Nephron (organoid): ENCODE results near the gene TRIM71.
A peak's percentile ranks its signal among the peaks of the same experiment; 100 is the strongest.
"Not testable (repeated sequence)": the region's sequence is repeated elsewhere in the genome, so short reads cannot be mapped to it uniquely, and the experiment has no call there.

Experiments used
- H3K27ac Mint-ChIP-seq, 3 experiments: 2 replicates each; pipeline ENCODE4 v1.8.0; 2020; ENCODE audit warnings: mixed read lengths in 3 of 3, mild to moderate bottlenecking in 2 of 3, moderate library complexity in 1 of 3
- H3K27me3 Mint-ChIP-seq: 2 replicates; pipeline ENCODE4 v1.8.0; 2021; ENCODE audit warnings: low read depth, mild to moderate bottlenecking, moderate library complexity, mixed read lengths
- H3K36me3 Mint-ChIP-seq: 2 replicates; pipeline ENCODE4 v1.8.0; 2020; ENCODE audit warnings: low read depth, mixed read lengths
- H3K4me1 Mint-ChIP-seq: 2 replicates; pipeline ENCODE4 v1.8.0; 2020; ENCODE audit warnings: mixed read lengths
- H3K4me3 Mint-ChIP-seq, 3 experiments: 2 replicates each; pipeline ENCODE4 v1.8.0; 2020; ENCODE audit warnings: mild to moderate bottlenecking in 3 of 3, mixed read lengths in 3 of 3, moderate library complexity in 2 of 3
- H3K9me3 Mint-ChIP-seq: 2 replicates; pipeline ENCODE4 v1.8.0; 2020; ENCODE audit warnings: mixed read lengths
- CTCF ChIP-seq, 3 experiments: fragments of 200-600 bp; sonication (generic); IDR thresholded peaks; one replicate each; pipeline ENCODE4 v1.5.0; 2021; ENCODE audit warnings: antibody characterized with exemption in 3 of 3; ENCODE audit not compliant: unreplicated experiment in 3 of 3

Gene TRIM71

GRCh38 chr3:32822609-32823498 is 5.1 kb downstream of the TRIM71 start:
- Mint-ChIP-seq H3K27me3 (peaks cover 88% of the 10 kb centered on the region), H3K27ac (peak overlapping the region in 1 of 3 experiments; percentile 9), H3K9me3 (peaks cover 5% of the 10 kb centered on the region), H3K4me1 (peaks cover 11% of the 10 kb centered on the region), H3K4me3 (peak overlapping the region; percentile 79 to 85 (median 82)), H3K36me3 (peaks cover 5% of the 10 kb centered on the region)
- TF ChIP-seq CTCF (IDR thresholded peaks at IDR 0.05; ENCODE audit: unreplicated experiment in 3 of 3) = no peak

GRCh38 chr3:32823641-32824184 is 5.9 kb downstream of the TRIM71 start:
- not testable (repeated sequence) for H3K36me3 Mint-ChIP-seq, H3K9me3 Mint-ChIP-seq, H3K4me3 Mint-ChIP-seq
- H3K27ac Mint-ChIP-seq = peak overlapping the region in 1 of 3 experiments; percentile 9
- peaks cover 11% of the 10 kb centered on the region for H3K4me1 Mint-ChIP-seq
- peaks cover 86% of the 10 kb centered on the region for H3K27me3 Mint-ChIP-seq

- H3K4me1 Mint-ChIP-seq = peaks cover 4% of the 10 kb centered on the region
- no peak overlapping the region for H3K27ac Mint-ChIP-seq
- TF ChIP-seq CTCF (IDR thresholded peaks at IDR 0.05; ENCODE audit: unreplicated experiment in 3 of 3) = no peak
- H3K4me3 Mint-ChIP-seq = no peak overlapping the region
- no peaks in the 10 kb centered on the region for H3K9me3 Mint-ChIP-seq
- H3K36me3 Mint-ChIP-seq = peaks cover 5% of the 10 kb centered on the region
- peaks cover 79% of the 10 kb centered on the region for H3K27me3 Mint-ChIP-seq
Observed at GRCh38 chr3:32825601-32826375, 8.0 kb downstream of the TRIM71 start.

- Mint-ChIP-seq H3K27ac (no peak overlapping the region), H3K36me3 (no peaks in the 10 kb centered on the region), H3K4me3 (no peak overlapping the region), H3K27me3 (peaks cover 66% of the 10 kb centered on the region), H3K9me3 (no peaks in the 10 kb centered on the region), H3K4me1 (peaks cover 6% of the 10 kb centered on the region)
- no peak for TF ChIP-seq CTCF (IDR thresholded peaks at IDR 0.05; ENCODE audit: unreplicated experiment in 3 of 3)
Observed at GRCh38 chr3:32831062-32831461, 13.3 kb downstream of the TRIM71 start.

- Mint-ChIP-seq H3K9me3 (no peaks in the 10 kb centered on the region), H3K4me3 (no peak overlapping the region), H3K27ac (no peak overlapping the region), H3K36me3 (no peaks in the 10 kb centered on the region), H3K27me3 (peaks cover 70% of the 10 kb centered on the region), H3K4me1 (peaks cover 12% of the 10 kb centered on the region)
- no peak for TF ChIP-seq CTCF (IDR thresholded peaks at IDR 0.05; ENCODE audit: unreplicated experiment in 3 of 3)
Observed at GRCh38 chr3:32831791-32832190, 14.0 kb downstream of the TRIM71 start.

GRCh38 chr3:32832193-32832592 is 14.4 kb downstream of the TRIM71 start:
- H3K9me3 Mint-ChIP-seq = no peaks in the 10 kb centered on the region
- H3K4me1 Mint-ChIP-seq = peaks cover 12% of the 10 kb centered on the region
- H3K27me3 Mint-ChIP-seq = peaks cover 72% of the 10 kb centered on the region
- no peak overlapping the region for H3K27ac Mint-ChIP-seq
- H3K36me3 Mint-ChIP-seq = no peaks in the 10 kb centered on the region
- TF ChIP-seq CTCF (IDR thresholded peaks at IDR 0.05; ENCODE audit: unreplicated experiment in 3 of 3) = no peak
- no peak overlapping the region for H3K4me3 Mint-ChIP-seq
